Ovary (tissue), 9 donors: ENCODE data around the gene TUBB2A. TPM values are rescaled to one million over a fixed set of nuclear protein-coding genes. Genes with fewer than 3 reads are reported as not detected.

Source experiments
- DNase-seq, 5 donors: peaks; one replicate each; pipeline ENCODE4 v3.0.0-alpha.2; 2019 to 2020
- H3K27ac ChIP-seq, 2 donors: fragments of 200-600 bp; one replicate each; pipeline versions ENCODE4 v1.5.1 to v1.8.0; 2019 to 2022
- H3K27me3 ChIP-seq: fragments of 200-600 bp; one replicate; pipeline ENCODE4 v1.8.0; 2022
- H3K36me3 ChIP-seq: fragments of 200-600 bp; sonication (generic); one replicate; pipeline ENCODE4 v1.5.1; 2019
- H3K4me1 ChIP-seq: one replicate; pipeline ENCODE4 v1.8.1; 2013; ENCODE audit warnings: mild to moderate bottlenecking, moderate library complexity; ENCODE audit not compliant: insufficient read depth
- H3K4me3 ChIP-seq: fragments of 200-600 bp; sonication (generic); one replicate; pipeline ENCODE4 v1.5.1; 2017
- H3K9me3 ChIP-seq, 2 donors: fragments of 200-600 bp in 1 of 2; sonication (generic) in 1 of 2; one replicate each; pipeline versions ENCODE4 v1.5.1 to v1.8.1; 2013 to 2019; ENCODE audit warnings: mild to moderate bottlenecking in 1 of 2, moderate library complexity in 1 of 2
- EP300 ChIP-seq: sonication (generic); formaldehyde crosslinking; IDR thresholded peaks from one replicate; pipeline ENCODE4 v1.6.1; 2017; ENCODE audit warnings: antibody characterized with exemption
- POLR2A ChIP-seq: fragments of 450-650 bp; IDR thresholded peaks from one replicate; pipeline ENCODE4 v1.6.1; 2017; ENCODE audit warnings: antibody characterized with exemption, mild to moderate bottlenecking, moderate library complexity
- WGBS, 3 donors: extraction: QIAGEN DNeasy Blood & Tissue Kit in 1 of 3; methylation state at CpG; one replicate each; pipeline versions ENCODE4 v1.1.5 to v1.1.7; 2013 to 2017; 5-methylcytosine and 5-hydroxymethylcytosine counted together
- intact Hi-C, 4 donors: fragments of 100-400 bp; cut with DNase I; formaldehyde crosslinking; loops; one replicate each; pipeline versions ENCODE4 v1.11.0 to v1.15.1; 2022 to 2023
- polyA plus RNA-seq, 2 donors: library from polyadenylated mRNA; stranded (reverse); fragments of 200-250 nt in 1 of 2; fragments of 350-450 nt in 1 of 2; fragmentation: Illumina TruSeq in 1 of 2; extraction: RNeasy Lipid Tissue Mini Kit (QIAGEN cat#74804) in 1 of 2; gene quantifications; one replicate each; pipeline ENCODE4 v1.2.3, GENCODE V29; 2013 to 2014
- total RNA-seq, 7 donors: library from RNA; depleted of rRNA in 2 of 7; stranded (reverse); fragments of >200 nt in 2 of 7; fragmentation: NEBNext Ultra II Directional in 3 of 7; extraction: Animal tissue kit (Norgen Biotek cat#: 25700) in 3 of 7; gene quantifications; one replicate each; pipeline versions ENCODE4 v1.1.0 to v1.2.4, GENCODE V29; 2016 to 2023
- TF ChIP-seq, protein P1 (sequence below), 3 donors: fragments of 450-650 bp in 2 of 3; fragments of 200-600 bp in 1 of 3; IDR thresholded peaks; one replicate each; pipeline versions ENCODE4 v1.5.1 to v1.8.0; 2016 to 2022; ENCODE audit warnings: antibody characterized with exemption in 3 of 3, mild to moderate bottlenecking in 1 of 3
- donor health status: DM: no; HTN: no; CAD: no; lungs with moderate emphysema.
- donor health status: DM: no; HTN: no; CAD: no.
- donor health status: Bipolar disorder and iron deficiency.
- donor health status: DM: yes; HTN: yes; CAD: no.
- donor health status: DM: no; HTN: no; CAD: no.
- donor health status: DM: yes; HTN: yes; CAD: no.

TUBB2A gene
- total and polyA plus RNA-seq, 9 donors: 5.7 to 32.7 (median 10.9) TPM

GRCh38 chr6:3137057-3137777 is 20.1 kb downstream of the TUBB2A start:
- Histone ChIP-seq H3K4me3 (no peak overlapping the region), H3K4me1 (no peaks in the 10 kb centered on the region), H3K9me3 (no peaks in the 10 kb centered on the region), H3K36me3 (no peaks in the 10 kb centered on the region), H3K27me3 (no peaks in the 10 kb centered on the region), H3K27ac (no peak overlapping the region)
- DNase-seq: no peak
- 94 to 95% (median 95%) methylated on average over 12 of the region's 12 CpGs for WGBS, 3 donors
- intact Hi-C loops: no loop called here
- TF ChIP-seq POLR2A (no peak), EP300 (no peak)
- TF ChIP-seq, protein P1, sequence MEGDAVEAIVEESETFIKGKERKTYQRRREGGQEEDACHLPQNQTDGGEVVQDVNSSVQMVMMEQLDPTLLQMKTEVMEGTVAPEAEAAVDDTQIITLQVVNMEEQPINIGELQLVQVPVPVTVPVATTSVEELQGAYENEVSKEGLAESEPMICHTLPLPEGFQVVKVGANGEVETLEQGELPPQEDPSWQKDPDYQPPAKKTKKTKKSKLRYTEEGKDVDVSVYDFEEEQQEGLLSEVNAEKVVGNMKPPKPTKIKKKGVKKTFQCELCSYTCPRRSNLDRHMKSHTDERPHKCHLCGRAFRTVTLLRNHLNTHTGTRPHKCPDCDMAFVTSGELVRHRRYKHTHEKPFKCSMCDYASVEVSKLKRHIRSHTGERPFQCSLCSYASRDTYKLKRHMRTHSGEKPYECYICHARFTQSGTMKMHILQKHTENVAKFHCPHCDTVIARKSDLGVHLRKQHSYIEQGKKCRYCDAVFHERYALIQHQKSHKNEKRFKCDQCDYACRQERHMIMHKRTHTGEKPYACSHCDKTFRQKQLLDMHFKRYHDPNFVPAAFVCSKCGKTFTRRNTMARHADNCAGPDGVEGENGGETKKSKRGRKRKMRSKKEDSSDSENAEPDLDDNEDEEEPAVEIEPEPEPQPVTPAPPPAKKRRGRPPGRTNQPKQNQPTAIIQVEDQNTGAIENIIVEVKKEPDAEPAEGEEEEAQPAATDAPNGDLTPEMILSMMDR (IDR thresholded peaks at IDR 0.05): no peak

DNA sequence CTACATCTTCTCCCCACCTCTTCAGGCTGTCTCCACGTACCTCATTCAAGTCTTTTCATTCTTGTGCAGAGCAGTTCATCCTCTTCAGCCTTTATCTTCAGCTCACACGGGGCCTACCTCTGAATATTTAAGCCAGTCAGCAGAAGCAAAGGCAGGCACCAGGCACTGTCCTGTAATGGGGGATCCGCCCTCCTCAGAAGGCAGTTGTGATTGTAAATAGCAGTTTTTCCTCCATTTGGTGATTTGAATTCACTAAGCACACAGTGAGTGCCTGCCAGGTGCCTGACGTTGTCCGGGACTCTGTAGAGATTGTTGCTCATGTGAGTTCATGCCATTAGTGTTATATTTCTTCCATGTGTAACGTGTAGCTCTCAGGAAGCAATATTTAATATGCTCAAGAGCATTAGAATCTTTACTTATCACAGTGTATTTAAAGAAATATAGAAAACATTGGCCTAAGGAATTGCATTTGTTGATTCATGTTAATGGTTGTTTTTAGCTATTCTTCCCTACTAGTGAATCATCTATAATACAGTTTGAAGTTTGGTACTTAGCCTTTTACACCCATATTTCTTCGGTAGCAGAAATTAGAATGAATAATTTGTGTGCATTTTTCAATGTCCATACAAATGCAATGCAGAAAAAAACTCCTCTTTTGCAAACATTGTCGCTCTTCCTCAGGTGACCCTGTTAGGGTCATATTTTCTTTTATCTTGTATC is 20.9 kb downstream of the TUBB2A start:
- Histone ChIP-seq H3K27ac (no peak overlapping the region), H3K36me3 (no peaks in the 10 kb centered on the region), H3K4me1 (no peaks in the 10 kb centered on the region), H3K9me3 (no peaks in the 10 kb centered on the region), H3K27me3 (no peaks in the 10 kb centered on the region), H3K4me3 (no peak overlapping the region)
- WGBS, 3 donors: 81 to 90% (median 89%) methylated on average over 8 of the region's 8 CpGs
- DNase-seq: no peak
- TF ChIP-seq POLR2A (no peak), EP300 (no peak)
- TF ChIP-seq, protein P1 (IDR thresholded peaks at IDR 0.05): no peak
- intact Hi-C loops: no loop called here

GRCh38 chr6:3135668-3136291 is 21.6 kb downstream of the TUBB2A start:
- TF ChIP-seq, protein P1 (IDR thresholded peaks at IDR 0.05): no peak
- TF ChIP-seq POLR2A (no peak), EP300 (no peak)
- intact Hi-C loops: no loop called here

GRCh38 chr6:3133515-3133914 is 23.8 kb downstream of the TUBB2A start:
- TF ChIP-seq POLR2A (no peak), EP300 (no peak)
- TF ChIP-seq, protein P1 (IDR thresholded peaks at IDR 0.05): no peak
- H3K36me3 ChIP-seq: no peaks in the 10 kb centered on the region
- H3K4me3 ChIP-seq: no peak overlapping the region
- no peak overlapping the region for H3K27ac ChIP-seq
- WGBS, 3 donors: 94 to 95% (median 94%) methylated on average over 9 of the region's 9 CpGs
- H3K9me3 ChIP-seq: no peaks in the 10 kb centered on the region
- no peak for DNase-seq
- no peaks in the 10 kb centered on the region for H3K27me3 ChIP-seq
- intact Hi-C loops: no loop called here
- H3K4me1 ChIP-seq: no peaks in the 10 kb centered on the region

More at GRCh38 chr6:3135668-3136291, 21.6 kb downstream of the TUBB2A start:
- WGBS, 3 donors: 84 to 87% (median 86%) methylated on average over 13 of the region's 13 CpGs
- no peak overlapping the region for H3K4me3 ChIP-seq
- H3K27me3 ChIP-seq: no peaks in the 10 kb centered on the region
- H3K9me3 ChIP-seq: no peaks in the 10 kb centered on the region
- H3K27ac ChIP-seq: no peak overlapping the region
- H3K36me3 ChIP-seq: no peaks in the 10 kb centered on the region
- H3K4me1 ChIP-seq: no peaks in the 10 kb centered on the region
- no peak for DNase-seq
